ENCODE data around the gene ZBTB8A.

ZBTB8A gene

DNA sequence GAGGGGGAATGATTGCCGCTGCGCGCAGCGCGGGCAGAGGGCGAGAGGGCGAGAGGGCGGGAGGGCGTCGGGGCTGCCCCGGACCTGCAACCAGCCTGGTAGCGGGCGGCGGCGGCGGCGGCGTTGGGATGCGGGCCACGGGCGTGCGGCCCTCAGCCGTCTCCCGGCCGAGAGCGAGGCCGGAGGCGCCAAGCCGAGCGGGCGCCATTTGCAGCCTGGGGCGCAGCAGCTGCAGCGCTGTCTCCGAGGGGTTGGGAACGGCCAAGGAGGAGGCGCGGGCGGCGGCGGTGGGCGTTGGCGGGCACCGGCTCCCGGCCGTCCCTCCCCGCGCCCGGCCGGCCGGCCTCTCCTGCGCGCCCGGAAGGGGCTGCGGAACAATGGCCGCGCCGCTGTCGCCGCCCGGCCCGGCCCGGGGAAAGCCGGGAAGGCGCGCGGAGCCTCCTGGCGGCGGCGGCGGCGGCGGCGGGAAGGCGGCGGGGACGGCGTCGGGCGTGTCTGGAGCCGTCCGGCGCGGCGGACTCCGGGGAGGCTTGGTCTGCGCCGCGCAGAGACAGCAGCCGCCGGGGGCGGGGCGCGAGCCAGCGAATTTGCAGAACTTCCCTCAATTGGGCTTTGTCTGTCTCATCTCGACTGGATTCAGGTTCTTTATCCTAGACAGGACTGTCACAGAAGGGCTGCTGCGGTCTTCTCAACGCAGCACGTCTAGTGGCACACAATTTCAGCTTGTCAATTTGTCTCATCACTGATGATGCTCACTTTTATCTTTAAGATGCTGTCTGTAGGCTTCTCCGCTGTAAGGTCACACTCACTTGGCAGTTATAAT is 38.6 kb upstream of the ZBTB8A start:
- peak; percentile 71; the same call in 1 of the 2 replicates for TF ChIP-seq ZFX (IDR thresholded peaks at IDR 0.05)
- TF ChIP-seq, protein P1, sequence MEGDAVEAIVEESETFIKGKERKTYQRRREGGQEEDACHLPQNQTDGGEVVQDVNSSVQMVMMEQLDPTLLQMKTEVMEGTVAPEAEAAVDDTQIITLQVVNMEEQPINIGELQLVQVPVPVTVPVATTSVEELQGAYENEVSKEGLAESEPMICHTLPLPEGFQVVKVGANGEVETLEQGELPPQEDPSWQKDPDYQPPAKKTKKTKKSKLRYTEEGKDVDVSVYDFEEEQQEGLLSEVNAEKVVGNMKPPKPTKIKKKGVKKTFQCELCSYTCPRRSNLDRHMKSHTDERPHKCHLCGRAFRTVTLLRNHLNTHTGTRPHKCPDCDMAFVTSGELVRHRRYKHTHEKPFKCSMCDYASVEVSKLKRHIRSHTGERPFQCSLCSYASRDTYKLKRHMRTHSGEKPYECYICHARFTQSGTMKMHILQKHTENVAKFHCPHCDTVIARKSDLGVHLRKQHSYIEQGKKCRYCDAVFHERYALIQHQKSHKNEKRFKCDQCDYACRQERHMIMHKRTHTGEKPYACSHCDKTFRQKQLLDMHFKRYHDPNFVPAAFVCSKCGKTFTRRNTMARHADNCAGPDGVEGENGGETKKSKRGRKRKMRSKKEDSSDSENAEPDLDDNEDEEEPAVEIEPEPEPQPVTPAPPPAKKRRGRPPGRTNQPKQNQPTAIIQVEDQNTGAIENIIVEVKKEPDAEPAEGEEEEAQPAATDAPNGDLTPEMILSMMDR (conservative IDR thresholded peaks at IDR 0.05) = no peak; the same call in 1 of the 2 replicates
- H3K27ac ChIP-seq = peak overlapping the region; percentile 83

DNA sequence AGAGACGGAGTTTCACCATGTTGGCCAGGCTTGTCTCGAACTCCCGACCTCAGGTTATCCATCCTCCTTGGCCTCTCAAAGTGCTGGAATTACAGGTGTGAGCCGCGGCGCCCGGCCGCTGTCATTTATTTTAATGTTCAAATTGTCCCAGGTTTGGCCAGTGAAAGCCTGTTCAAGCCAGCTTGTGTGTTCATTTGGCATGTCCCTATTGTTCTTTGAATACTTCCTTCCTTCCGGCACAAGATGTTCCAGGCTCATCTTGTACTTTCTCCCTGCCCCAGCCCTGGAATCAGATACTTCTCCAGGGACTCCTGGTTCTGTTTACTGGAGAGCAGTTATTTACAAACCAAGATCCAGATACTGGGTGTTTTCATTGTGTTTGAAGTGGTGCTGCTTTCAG is 37.4 kb upstream of the ZBTB8A start:
- H3K27ac ChIP-seq = peak overlapping the region; percentile 83
- TF ChIP-seq ZFX (IDR thresholded peaks at IDR 0.05) = no peak
- TF ChIP-seq, protein P1 (conservative IDR thresholded peaks at IDR 0.05) = no peak

DNA sequence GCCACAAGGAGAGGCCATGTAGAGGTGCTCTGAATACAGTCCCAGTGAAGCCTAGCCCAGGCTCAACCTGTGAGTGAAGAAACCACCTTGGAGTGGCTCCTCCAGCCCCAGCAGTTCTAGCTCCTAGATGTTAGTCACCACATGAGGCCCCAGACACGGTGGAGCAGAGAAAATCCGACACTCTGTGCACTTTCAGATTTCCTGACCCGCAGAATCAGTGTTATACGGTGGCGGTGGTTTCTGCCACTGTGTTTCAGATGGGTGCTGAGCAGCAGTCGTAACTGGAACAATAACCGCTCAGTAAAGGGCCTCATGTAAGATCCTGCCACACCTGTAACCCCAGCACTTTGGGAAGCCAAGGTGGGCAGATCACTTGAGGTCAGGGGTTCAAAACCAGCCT is 36.1 kb upstream of the ZBTB8A start:
- no peak for TF ChIP-seq ZFX (IDR thresholded peaks at IDR 0.05)
- TF ChIP-seq, protein P1 (conservative IDR thresholded peaks at IDR 0.05) = no peak
- H3K27ac ChIP-seq = peak overlapping the region; percentile 83

DNA sequence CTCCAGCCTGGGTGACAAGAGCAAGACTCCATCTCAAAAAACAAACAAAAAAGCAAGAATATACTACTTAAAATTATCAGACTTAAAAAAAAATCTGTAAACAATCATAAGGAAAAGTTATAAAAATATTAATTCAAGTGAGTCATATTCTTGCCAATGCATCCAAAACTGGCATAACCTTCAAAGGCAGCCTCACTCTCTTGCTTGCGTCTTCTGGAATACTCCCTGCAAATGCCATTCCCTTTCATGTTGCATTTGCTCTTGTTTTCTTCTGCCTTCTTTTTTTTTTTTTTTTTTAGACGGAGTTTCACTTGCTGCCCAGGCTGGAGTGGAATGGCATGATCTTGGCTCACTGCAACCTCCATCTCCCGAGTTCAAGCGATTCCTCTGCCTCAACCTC is 32.2 kb upstream of the ZBTB8A start:
- no peak for TF ChIP-seq ZFX (IDR thresholded peaks at IDR 0.05)
- TF ChIP-seq, protein P1 (conservative IDR thresholded peaks at IDR 0.05) = no peak
- no peak overlapping the region for H3K27ac ChIP-seq

DNA sequence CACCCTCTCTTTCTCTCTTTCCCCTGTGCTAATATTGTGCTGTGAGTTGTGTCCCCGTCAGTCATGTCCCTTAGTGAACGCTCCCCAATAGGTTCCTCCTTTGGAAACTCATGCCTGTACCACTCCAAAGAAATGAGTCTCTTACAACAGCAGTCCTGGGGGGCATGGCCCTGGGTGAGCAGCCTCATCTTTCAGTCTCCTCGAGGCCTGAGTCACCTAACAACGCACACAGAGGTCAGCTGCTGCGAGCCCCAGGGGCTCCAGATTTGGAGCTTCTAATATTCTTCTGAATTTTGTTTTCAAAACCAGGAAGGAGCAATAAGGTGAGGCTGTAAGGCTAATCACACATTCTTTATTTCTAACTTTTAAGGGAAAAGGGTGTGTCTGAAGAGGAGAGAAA is 30.5 kb upstream of the ZBTB8A start:
- TF ChIP-seq ZFX (IDR thresholded peaks at IDR 0.05) = no peak
- TF ChIP-seq, protein P1 (conservative IDR thresholded peaks at IDR 0.05) = no peak
- no peak overlapping the region for H3K27ac ChIP-seq

DNA sequence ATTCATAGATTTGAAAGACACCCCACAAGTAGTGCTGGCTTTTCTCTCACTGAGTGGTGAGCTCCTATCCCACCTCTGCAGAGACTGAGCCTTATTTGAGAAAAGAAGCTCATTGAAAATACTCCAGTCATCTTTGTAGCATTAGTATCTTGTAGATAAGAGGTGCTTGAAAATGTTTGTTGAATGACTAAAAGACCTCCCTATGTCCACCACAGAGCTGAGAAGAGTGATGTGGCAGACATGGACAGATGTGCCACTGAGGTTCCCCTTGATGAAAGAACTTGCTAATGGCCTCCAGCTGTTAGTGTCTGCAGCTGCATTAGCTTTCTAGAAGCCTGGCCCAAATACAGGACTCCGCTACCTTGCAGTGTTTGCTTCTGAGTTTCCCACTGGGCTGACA is 29.3 kb upstream of the ZBTB8A start:
- no peak for TF ChIP-seq ZFX (IDR thresholded peaks at IDR 0.05)
- TF ChIP-seq, protein P1 (conservative IDR thresholded peaks at IDR 0.05) = no peak
- H3K27ac ChIP-seq = no peak overlapping the region

DNA sequence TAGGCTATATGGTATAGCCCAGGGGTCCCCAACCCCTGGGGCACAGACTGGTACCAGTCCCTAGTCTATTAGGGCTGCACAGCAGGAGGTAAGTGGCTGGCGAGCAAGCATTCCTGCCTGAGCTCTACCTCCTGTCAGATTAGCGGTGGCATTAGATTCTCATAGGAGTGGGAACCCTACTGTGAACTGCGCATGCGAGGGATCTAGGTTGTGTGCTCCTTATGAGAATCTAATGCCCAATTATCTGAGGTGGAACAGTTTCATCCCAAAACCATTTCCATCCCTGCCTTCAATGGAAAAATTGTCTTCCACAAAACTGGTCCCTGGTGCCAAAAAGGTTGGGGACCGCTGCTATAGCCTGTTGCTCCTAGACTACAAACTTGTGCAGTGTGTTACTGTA is 22.8 kb upstream of the ZBTB8A start:
- H3K27ac ChIP-seq = no peak overlapping the region
- TF ChIP-seq, protein P1 (conservative IDR thresholded peaks at IDR 0.05) = no peak
- no peak for TF ChIP-seq ZFX (IDR thresholded peaks at IDR 0.05)

Measured in C4-2B (cell line).